Stimulated activated naive CD4-positive, alpha-beta T cell (primary cell): ENCODE data around the gene SCAMP5.

Experiments used
- DNase-seq, 6 experiments: peaks; one replicate each; lab custom pipeline; 2025; lab: John Stamatoyannopoulos, UW

Gene SCAMP5

GRCh38 chr15:74977599-74977998, 17.8 kb upstream of the SCAMP5 start:
- no peak for DNase-seq

GRCh38 chr15:74978077-74978476, 17.3 kb upstream of the SCAMP5 start:
- no peak for DNase-seq

DNA sequence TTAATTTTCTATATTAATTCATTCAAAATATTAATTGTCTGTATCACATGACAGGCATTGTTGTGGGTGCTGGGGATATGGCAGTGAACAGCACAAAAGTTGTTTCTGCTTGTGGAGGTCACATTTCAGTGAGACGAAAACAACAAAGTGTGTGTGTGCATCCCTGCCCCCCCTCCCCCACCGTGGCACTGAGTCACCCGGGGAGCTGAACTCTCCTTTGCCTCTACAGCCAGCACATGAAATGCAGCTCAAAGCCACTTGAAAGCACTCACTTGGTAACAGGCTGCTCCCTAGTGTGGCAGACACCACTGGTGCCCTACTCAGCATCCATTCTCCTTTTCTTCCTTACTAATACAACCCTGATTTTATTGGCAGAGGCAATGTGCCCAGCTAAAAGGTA, 16.9 kb upstream of the SCAMP5 start:
- no peak for DNase-seq

DNA sequence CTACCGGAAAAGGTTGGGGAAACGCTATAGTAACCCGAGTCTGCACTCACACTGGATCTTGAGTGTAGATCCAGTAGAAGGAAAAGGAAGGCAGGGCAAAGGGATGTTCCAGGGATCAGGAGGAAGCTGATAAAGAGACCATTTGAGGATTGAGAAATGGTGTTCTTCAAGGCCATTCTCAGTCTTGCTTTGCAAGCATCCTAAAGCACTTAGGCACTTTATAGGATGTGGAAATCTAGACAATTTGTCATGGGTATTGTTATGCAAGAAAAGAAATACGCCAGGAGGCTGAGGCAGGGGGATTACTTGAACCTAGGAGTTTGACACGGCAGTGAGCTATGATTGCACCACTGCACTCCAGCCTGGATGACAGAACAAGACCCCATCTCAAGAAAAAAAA, 13.2 kb upstream of the SCAMP5 start:
- DNase-seq, result no peak

DNA sequence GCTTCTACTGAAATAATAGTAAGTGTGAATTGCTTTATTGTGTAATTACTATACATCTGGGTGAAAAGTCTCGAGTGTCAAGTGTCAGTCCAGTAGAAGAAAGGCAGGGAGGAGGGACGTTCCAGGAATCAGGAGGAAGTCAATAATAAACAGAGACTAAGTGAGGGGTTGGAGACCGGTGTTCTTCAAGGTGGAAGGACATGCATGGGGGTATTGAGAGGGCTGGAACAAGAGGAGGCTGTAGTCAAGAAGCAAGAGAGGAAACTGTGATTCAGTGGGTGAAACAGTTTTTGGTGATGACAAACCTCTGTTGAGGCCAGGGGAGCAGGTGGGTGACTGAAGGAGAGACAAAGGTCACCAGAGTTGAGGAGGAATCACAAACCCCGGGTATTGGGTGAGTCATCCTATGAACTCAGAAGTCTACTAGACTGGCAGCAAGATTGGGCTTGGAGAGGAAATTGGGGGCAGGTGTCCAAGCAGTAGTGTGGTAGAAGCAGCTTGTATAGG, 11.6 kb upstream of the SCAMP5 start:
- DNase-seq, result no peak

GRCh38 chr15:74988007-74988800, 7.2 kb upstream of the SCAMP5 start:
- DNase-seq, result peak in 3 of 6 experiments; percentile 3 to 16 (median 11)

- no peak for DNase-seq
Observed at GRCh38 chr15:74989527-74989926, 5.8 kb upstream of the SCAMP5 start.

DNA sequence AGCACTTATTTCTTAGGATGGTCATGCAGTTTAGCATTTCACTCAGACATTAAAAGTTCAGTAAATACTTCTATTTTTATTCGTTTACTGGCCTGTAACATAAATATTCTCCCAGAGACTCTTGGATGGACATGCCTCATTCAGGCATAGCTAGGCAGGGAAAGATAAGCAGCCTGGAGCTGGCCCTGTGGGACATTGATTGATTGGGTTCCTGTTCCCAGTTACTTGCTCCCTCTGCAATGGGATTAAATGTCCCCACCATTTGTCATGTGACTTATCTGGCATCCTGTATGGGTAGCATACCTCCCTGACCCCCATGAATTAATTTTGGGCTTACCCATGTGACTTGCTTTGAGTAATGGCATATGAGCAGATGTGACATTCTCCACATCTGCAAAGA, 2.7 kb upstream of the SCAMP5 start:
- DNase-seq, result no peak

DNA sequence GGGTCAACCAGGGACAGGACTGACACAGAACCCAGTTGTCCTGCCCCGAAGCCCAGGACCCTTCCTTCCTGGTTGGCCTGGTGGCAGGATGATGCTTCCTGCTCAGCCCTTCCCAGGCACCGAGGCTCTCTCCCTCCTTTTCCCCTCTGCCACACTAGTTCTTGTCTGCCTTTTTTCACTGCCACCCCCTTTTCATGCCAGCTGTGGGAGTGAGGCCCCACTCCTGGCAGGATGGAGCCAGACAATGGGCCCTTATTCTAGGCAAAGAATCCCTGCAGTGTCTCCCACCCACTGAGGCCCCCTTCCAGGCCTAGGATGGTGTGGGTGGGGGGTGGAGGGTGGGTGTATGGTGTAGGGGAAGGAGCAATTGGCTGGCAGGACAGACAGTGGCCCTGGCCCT, 1.1 kb upstream of the SCAMP5 start:
- DNase-seq, result no peak

- no peak for DNase-seq
Observed at GRCh38 chr15:74994685-74995084, 678 bp upstream of the SCAMP5 start.

DNA sequence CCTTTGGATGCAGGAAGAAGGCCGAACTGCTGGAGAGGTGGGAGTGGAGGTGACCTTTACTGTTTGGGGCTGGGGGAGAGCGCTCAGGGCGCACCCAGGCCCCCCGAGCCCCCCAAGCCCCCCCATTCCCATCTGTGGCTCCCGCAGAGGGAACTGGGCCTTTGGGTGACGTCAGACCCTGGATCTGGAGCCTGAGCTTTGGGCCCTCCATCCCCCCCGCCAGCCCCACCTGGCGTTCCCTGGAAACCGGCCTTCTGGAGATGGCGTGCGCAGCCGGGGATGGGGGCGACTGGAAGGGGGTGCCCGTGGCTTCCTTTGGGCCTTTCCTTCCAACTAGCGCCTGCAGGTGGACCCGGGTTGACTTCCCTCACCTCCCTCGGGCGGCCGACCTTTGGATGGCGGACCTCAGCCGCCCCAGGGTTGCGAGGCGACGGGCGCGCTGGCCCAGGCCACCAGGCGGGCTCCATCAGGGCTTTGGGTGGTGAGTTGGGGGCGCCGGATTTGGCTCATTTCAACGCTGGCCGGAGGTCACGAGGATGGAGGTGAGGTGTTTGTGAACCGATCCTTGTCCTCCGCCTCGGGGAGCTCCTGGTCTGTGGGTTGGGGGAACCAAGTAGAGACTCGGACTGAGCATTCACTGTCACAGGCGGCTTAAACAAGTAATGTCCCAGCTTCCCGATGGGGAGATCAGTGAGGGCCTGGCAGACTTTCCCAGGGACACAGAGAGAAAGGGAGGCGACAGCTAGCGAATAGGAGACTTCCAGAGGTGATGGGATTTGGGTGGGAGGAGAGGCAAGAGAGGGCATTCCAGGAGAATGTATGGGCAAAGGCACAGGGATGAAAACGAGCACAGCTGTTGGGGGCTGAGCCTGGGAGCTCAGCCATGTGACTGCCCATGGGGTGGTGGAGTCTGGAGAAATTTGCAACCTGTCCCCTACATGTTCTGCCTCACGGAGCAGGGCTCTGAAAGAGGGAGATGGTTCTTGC, 709 bp downstream of the SCAMP5 start:
- DNase-seq, result peak in 1 of 6 experiments; percentile 17

DNA sequence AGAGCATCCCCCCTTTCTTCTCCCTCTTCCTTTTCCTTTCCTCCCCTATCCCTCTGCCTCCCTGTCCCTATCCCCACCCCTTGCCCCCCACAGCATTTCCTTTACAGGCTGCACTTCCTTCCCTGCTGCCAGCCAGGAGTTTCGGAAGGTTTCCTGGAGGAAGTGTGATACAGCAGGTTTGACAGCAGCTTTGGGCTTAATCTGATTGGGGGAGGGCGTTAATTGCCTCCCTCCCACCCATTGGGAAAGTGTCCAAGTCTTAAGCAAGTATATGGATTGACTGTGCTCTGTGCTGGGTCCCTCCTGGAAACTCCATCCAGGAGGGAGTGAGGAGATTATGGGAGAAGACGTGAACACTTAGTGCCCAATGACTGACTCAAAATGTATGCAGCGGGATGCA, 1.8 kb downstream of the SCAMP5 start:
- DNase-seq, result no peak

- no peak for DNase-seq
Observed at GRCh38 chr15:74997543-74997942, 2.2 kb downstream of the SCAMP5 start.

DNA sequence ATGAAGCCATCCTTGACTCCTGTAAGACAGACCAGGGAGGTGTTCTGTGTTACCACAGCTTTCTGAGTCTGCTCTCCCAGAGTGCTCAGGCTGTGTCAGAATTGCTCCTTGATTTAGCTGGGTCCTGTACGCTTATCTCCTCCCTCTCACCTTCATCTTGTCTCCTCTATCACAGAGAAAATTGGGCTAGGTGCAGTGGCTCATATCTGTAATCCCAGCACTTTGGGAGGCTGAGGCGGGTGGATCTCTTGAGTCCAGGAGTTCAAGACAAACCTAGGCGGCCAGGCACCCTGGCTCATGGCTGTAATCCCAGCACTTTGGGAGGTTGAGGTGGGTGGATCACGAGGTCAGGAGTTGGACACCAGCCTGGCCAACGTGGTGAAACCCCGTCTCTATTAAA, 5.9 kb downstream of the SCAMP5 start:
- DNase-seq, result no peak

DNA sequence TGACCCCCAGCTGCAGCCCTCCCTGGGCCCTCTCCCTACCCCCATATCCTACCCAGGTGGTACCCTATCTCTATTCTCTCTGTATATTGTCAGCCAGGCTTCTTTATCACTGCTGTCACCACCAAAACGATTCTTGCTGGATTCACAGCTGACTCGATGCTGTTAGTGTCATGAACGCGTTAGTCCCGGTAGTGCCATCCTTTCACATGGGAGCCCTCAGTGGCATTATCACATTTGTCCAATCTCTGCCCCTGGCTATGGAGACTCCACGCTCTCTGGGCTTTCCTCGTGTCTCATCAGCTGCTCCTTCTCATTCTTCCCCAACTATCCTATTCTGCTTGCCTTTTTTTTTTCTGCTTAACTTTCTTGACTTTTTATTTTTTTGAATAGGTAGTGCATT, 7.0 kb downstream of the SCAMP5 start:
- DNase-seq, result no peak

GRCh38 chr15:75007216-75007615, 11.9 kb downstream of the SCAMP5 start:
- DNase-seq, result no peak

GRCh38 chr15:75008221-75008625, 12.9 kb downstream of the SCAMP5 start:
- no peak for DNase-seq

- DNase-seq, result no peak
Observed at GRCh38 chr15:75008629-75009326, 13.4 kb downstream of the SCAMP5 start.

- no peak for DNase-seq
Observed at GRCh38 chr15:75016431-75016830, 21.1 kb downstream of the SCAMP5 start.

GRCh38 chr15:75019916-75020315, 24.6 kb downstream of the SCAMP5 start:
- no peak for DNase-seq

- no peak for DNase-seq
Observed at GRCh38 chr15:75021341-75021740, 26.0 kb downstream of the SCAMP5 start.

- DNase-seq, result no peak
Observed at GRCh38 chr15:75022783-75023180, 27.4 kb downstream of the SCAMP5 start.
